Activated CD4-positive, alpha-beta T cell treated with anti-CD3 and anti-CD28 coated beads, Interleukin-2, amount 50 U/mL, for 24 hours (primary cell): ENCODE data around the gene NCS1.

ENCODE experiments used
- DNase-seq, 2 donors: peaks; one replicate each; pipeline ENCODE4 v3.0.0-alpha.2; 2020; ENCODE audit warnings: low read depth in 1 of 2, low spot score in 1 of 2

NCS1 gene

GRCh38 chr9:130172161-130172857 is at the start of gene NCS1:
NCS1 (plus strand) TSS chr9:130172404; CDS start chr9:130172664, 260 bp downstream.
- peak in 1 of 2 donors; percentile 19 for DNase-seq

- no peak for DNase-seq
Measured at GRCh38 chr9:130122456-130122855, 49.7 kb upstream of the NCS1 start.

- DNase-seq: no peak
Measured at GRCh38 chr9:130124085-130124860, 47.9 kb upstream of the NCS1 start.

- no peak for DNase-seq
Measured at GRCh38 chr9:130126721-130127433, 45.3 kb upstream of the NCS1 start.

GRCh38 chr9:130128251-130128650 is 44.0 kb upstream of the NCS1 start:
- peak; percentile 37 to 60 for DNase-seq

GRCh38 chr9:130128733-130129431 is 43.3 kb upstream of the NCS1 start:
- DNase-seq: peak; percentile 30 to 58

- DNase-seq: peak in 1 of 2 donors; percentile 30
Measured at GRCh38 chr9:130129432-130130061, 42.7 kb upstream of the NCS1 start.

- DNase-seq: no peak
Measured at GRCh38 chr9:130132746-130133145, 39.5 kb upstream of the NCS1 start.

GRCh38 chr9:130137081-130137640 is 35.0 kb upstream of the NCS1 start:
- no peak for DNase-seq

- no peak for DNase-seq
Measured at GRCh38 chr9:130137641-130138081, 34.5 kb upstream of the NCS1 start.

GRCh38 chr9:130138171-130138653 is 34.0 kb upstream of the NCS1 start:
- DNase-seq: no peak

GRCh38 chr9:130138791-130139190 is 33.4 kb upstream of the NCS1 start:
- no peak for DNase-seq

GRCh38 chr9:130139251-130139650 is 33.0 kb upstream of the NCS1 start:
- no peak for DNase-seq

GRCh38 chr9:130140706-130141105 is 31.5 kb upstream of the NCS1 start:
- peak in 1 of 2 donors; percentile 33 for DNase-seq

GRCh38 chr9:130142056-130142455 is 30.1 kb upstream of the NCS1 start:
- no peak for DNase-seq

GRCh38 chr9:130142641-130143040 is 29.6 kb upstream of the NCS1 start:
- no peak for DNase-seq

GRCh38 chr9:130143279-130143893 is 28.8 kb upstream of the NCS1 start:
- DNase-seq: no peak

- DNase-seq: no peak
Measured at GRCh38 chr9:130143958-130144366, 28.2 kb upstream of the NCS1 start.

- no peak for DNase-seq
Measured at GRCh38 chr9:130144703-130145102, 27.5 kb upstream of the NCS1 start.

GRCh38 chr9:130145658-130146057 is 26.5 kb upstream of the NCS1 start:
- no peak for DNase-seq
